ENCODE results near the gene ACTRT2. TPM values are rescaled to one million over a fixed set of nuclear protein-coding genes. Genes with fewer than 3 reads are reported as not detected.

ACTRT2 gene
- total and polyA plus RNA-seq, 2 donors (not counting 1 experiment from before 2014, with no cell fraction given): not detected

- TF ChIP-seq, protein P1, sequence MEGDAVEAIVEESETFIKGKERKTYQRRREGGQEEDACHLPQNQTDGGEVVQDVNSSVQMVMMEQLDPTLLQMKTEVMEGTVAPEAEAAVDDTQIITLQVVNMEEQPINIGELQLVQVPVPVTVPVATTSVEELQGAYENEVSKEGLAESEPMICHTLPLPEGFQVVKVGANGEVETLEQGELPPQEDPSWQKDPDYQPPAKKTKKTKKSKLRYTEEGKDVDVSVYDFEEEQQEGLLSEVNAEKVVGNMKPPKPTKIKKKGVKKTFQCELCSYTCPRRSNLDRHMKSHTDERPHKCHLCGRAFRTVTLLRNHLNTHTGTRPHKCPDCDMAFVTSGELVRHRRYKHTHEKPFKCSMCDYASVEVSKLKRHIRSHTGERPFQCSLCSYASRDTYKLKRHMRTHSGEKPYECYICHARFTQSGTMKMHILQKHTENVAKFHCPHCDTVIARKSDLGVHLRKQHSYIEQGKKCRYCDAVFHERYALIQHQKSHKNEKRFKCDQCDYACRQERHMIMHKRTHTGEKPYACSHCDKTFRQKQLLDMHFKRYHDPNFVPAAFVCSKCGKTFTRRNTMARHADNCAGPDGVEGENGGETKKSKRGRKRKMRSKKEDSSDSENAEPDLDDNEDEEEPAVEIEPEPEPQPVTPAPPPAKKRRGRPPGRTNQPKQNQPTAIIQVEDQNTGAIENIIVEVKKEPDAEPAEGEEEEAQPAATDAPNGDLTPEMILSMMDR (IDR thresholded peaks at IDR 0.05): no peak
- TF ChIP-seq EZH2 (IDR thresholded peaks at IDR 0.05; ENCODE audit: borderline replicate concordance, insufficient read depth, low read depth, low read length, poor library complexity, severe bottlenecking): no peak
- Histone ChIP-seq H3K4me1 (ENCODE audit: control insufficient read depth in 2 of 2, insufficient read depth in 2 of 2, low read length in 2 of 2) (no peaks in the 10 kb centered on the region), H3K27ac (ENCODE audit: low read length in 2 of 2) (no peak overlapping the region), H3K36me3 (replicated peaks in 1 of 2; ENCODE audit: control extremely low read depth in 1 of 2, control insufficient read depth in 1 of 2, extremely low read depth in 1 of 2, insufficient read depth in 2 of 2, low read length in 1 of 2) (no peaks in the 10 kb centered on the region), H3K9ac (ENCODE audit: low read length) (no peak overlapping the region), H4K20me1 (ENCODE audit: control insufficient read depth, insufficient read depth, low read length, poor library complexity, severe bottlenecking) (no peaks in the 10 kb centered on the region), H3K27me3 (replicated peaks in 1 of 4; ENCODE audit: control extremely low read depth in 1 of 4, control insufficient read depth in 3 of 4, insufficient read depth in 4 of 4, low read length in 3 of 4) (peaks cover 0 to 4% (median 2%) of the 10 kb centered on the region in 4 experiments), H3K4me3 (ENCODE audit: control extremely low read depth in 1 of 5, extremely low read depth in 1 of 5, insufficient read depth in 1 of 5, low read depth in 2 of 5, low read length in 4 of 5) (no peak overlapping the region), H3K4me2 (replicated peaks; ENCODE audit: low read depth, low read length, poor library complexity, severe bottlenecking) (no peak overlapping the region), H3K79me2 (ENCODE audit: control insufficient read depth, insufficient read depth, low read length) (no peaks in the 10 kb centered on the region), H2AFZ (ENCODE audit: insufficient read depth, low read depth, low read length, poor library complexity, severe bottlenecking) (no peak overlapping the region), H3K9me3 (ENCODE audit: control extremely low read depth in 1 of 3, control insufficient read depth in 2 of 3, insufficient read depth in 1 of 3, low read length in 2 of 3) (peaks cover 0 to 22% (median 17%) of the 10 kb centered on the region in 3 donors)
- CTCF ChIA-PET: no interaction called here
- Mint-ChIP-seq H3K27ac (no peak overlapping the region), H3K9me3 (ENCODE audit: insufficient read depth) (peaks cover 9% of the 10 kb centered on the region), H3K4me3 (no peak overlapping the region), H3K27me3 (no peaks in the 10 kb centered on the region), H3K4me1 (no peaks in the 10 kb centered on the region)
- intact Hi-C loops (cut with micrococcal nuclease): no loop called here
- no peak for ATAC-seq (ENCODE audit: low read depth)
- 70% methylated on average over 7 of the region's 9 CpGs for WGBS (ENCODE audit: insufficient coverage)
- no peak for DNase-seq
- POLR2A ChIA-PET: no interaction called here
These were observed 22.7 kb upstream of the ACTRT2 start for GRCh38 chr1:2998503-2999100.

DNA sequence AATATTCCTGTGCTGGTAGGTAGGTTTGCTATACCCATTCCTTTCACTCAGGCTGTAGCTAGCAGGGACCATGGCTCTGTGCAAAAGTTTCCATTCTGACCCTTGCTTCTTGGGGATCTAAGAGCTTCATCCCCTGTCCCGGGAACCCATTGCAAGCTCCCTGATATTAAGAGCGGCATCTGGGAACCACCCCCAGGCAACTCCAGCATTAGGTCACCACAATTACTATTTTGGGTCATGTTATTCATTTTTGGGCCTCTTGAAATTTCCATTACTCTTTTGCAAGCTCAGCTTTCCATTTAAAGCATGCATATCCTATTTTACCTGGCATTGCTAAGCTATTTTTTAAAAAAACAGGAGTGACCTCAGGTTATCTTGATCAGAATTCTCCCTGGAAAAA is 22.1 kb upstream of the ACTRT2 start:
- TF ChIP-seq EZH2 (IDR thresholded peaks at IDR 0.05; ENCODE audit: borderline replicate concordance, insufficient read depth, low read depth, low read length, poor library complexity, severe bottlenecking): no peak
- TF ChIP-seq, protein P1 (IDR thresholded peaks at IDR 0.05): no peak
- POLR2A ChIA-PET: no interaction called here
- no peaks in the 10 kb centered on the region for H3K27me3 Mint-ChIP-seq
- Histone ChIP-seq H3K27ac (ENCODE audit: low read length in 2 of 2) (no peak overlapping the region), H3K79me2 (ENCODE audit: control insufficient read depth, insufficient read depth, low read length) (no peaks in the 10 kb centered on the region), H3K27me3 (replicated peaks in 1 of 4; ENCODE audit: control extremely low read depth in 1 of 4, control insufficient read depth in 3 of 4, insufficient read depth in 4 of 4, low read length in 3 of 4) (peaks cover 0 to 4% (median 2%) of the 10 kb centered on the region in 4 experiments), H4K20me1 (ENCODE audit: control insufficient read depth, insufficient read depth, low read length, poor library complexity, severe bottlenecking) (no peaks in the 10 kb centered on the region), H3K4me2 (replicated peaks; ENCODE audit: low read depth, low read length, poor library complexity, severe bottlenecking) (no peak overlapping the region), H2AFZ (ENCODE audit: insufficient read depth, low read depth, low read length, poor library complexity, severe bottlenecking) (no peak overlapping the region), H3K4me1 (ENCODE audit: control insufficient read depth in 2 of 2, insufficient read depth in 2 of 2, low read length in 2 of 2) (no peaks in the 10 kb centered on the region), H3K9ac (ENCODE audit: low read length) (no peak overlapping the region), H3K36me3 (replicated peaks in 1 of 2; ENCODE audit: control extremely low read depth in 1 of 2, control insufficient read depth in 1 of 2, extremely low read depth in 1 of 2, insufficient read depth in 2 of 2, low read length in 1 of 2) (no peaks in the 10 kb centered on the region), H3K9me3 (ENCODE audit: control extremely low read depth in 1 of 3, control insufficient read depth in 2 of 3, insufficient read depth in 1 of 3, low read length in 2 of 3) (peaks cover 0 to 17% (median 12%) of the 10 kb centered on the region in 3 donors), H3K4me3 (ENCODE audit: control extremely low read depth in 1 of 5, extremely low read depth in 1 of 5, insufficient read depth in 1 of 5, low read depth in 2 of 5, low read length in 4 of 5) (no peak overlapping the region)
- intact Hi-C loops (cut with micrococcal nuclease): no loop called here
- H3K4me1 Mint-ChIP-seq: no peaks in the 10 kb centered on the region
- no peak for DNase-seq
- 83% methylated on average over 2 of the region's 2 CpGs for WGBS (ENCODE audit: insufficient coverage)
- ATAC-seq (ENCODE audit: low read depth): no peak
- CTCF ChIA-PET: no interaction called here
- no peak overlapping the region for H3K4me3 Mint-ChIP-seq
- peaks cover 4% of the 10 kb centered on the region for H3K9me3 Mint-ChIP-seq (ENCODE audit: insufficient read depth)
- H3K27ac Mint-ChIP-seq: no peak overlapping the region
